ENCODE measurements around the gene ALDH8A1. TPM values are rescaled to one million over a fixed set of nuclear protein-coding genes. Genes with fewer than 3 reads are reported as not detected.

ALDH8A1 gene
- total and polyA plus RNA-seq, 2 of the 13 experiments (the other 11 are each of a cell fraction or from before 2014, with no cell fraction given) = 1.1 to 3.4 TPM

DNA sequence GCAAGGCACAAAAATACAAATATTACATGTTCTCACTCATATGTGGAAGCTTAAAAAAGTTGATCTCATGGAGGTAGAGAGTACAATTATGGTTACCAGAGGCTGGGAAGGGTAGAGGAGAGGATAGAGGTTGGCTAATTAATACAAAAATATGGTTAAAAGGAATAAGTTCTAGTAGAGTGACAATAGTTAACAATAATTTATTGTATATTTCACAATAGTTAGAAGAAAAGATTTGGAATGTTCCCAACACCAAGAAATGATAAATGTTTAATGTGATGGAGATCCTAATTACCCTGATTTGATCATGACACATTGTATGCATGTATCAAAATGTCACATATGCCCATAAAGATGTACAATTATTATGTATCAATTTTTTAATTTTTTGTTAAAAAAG lies 1.8 kb downstream of the ALDH8A1 start:
- TF ChIP-seq CEBPB (IDR thresholded peaks at IDR 0.05; ENCODE audit: borderline replicate concordance, low read depth, low read length) (peak; percentile 51; the same call in 1 of the 2 replicates), ZNF713 (CRISPR knock-in tag; IDR thresholded peaks at IDR 0.05) (no peak), TARDBP (CRISPR knock-in tag; IDR thresholded peaks at IDR 0.05) (no peak), NCOA5 (CRISPR knock-in tag; IDR thresholded peaks at IDR 0.05) (no peak)
- BruUV-seq (replicated peaks) = no TSS peak
- no peaks in the 10 kb centered on the region for H4K20me1 ChIP-seq (ENCODE audit: insufficient read depth, low read length)
- H3K4me2 ChIP-seq (ENCODE audit: low read depth, low read length) = no peak overlapping the region
- ATAC-seq = no peak
- DNase-seq (ENCODE audit: low spot score) = no peak
- no peak overlapping the region for H3K4me3 ChIP-seq (replicated peaks in 1 of 3; ENCODE audit: insufficient read depth in 1 of 3, low read depth in 2 of 3, low read length in 3 of 3)
- H2AFZ ChIP-seq (ENCODE audit: low read length) = no peak overlapping the region
- no peak overlapping the region for H3K27ac ChIP-seq (ENCODE audit: extremely low read length, insufficient read depth, low read length)
- no peak for FAIRE-seq
- in situ Hi-C loops (cut with HindIII; ENCODE audit: extremely low pct_ligation_motif_present, low pct_unique_long_range_greater_than_20kb) = no loop called here
- no peaks in the 10 kb centered on the region for H3K79me2 ChIP-seq (ENCODE audit: insufficient read depth, low read length)
- H3K9me3 ChIP-seq (ENCODE audit: low read length) = no peaks in the 10 kb centered on the region
- no peak overlapping the region for H3K9ac ChIP-seq (ENCODE audit: insufficient read depth, low read depth, low read length)
- intact Hi-C loops (cut with micrococcal nuclease; ENCODE audit: unreplicated experiment) = no loop called here
- no peaks in the 10 kb centered on the region for H3K27me3 ChIP-seq (ENCODE audit: control insufficient read depth in 1 of 2, insufficient read depth in 2 of 2, low read length in 2 of 2)
- H3K4me1 ChIP-seq (ENCODE audit: insufficient read depth, low read length) = peaks cover 46% of the 10 kb centered on the region
- ChIA-PET CTCF (ENCODE audit: low intra/inter-chr PET ratio, low total read pairs) (no interaction called here), POLR2A (no interaction called here)
- no peaks in the 10 kb centered on the region for H3K36me3 ChIP-seq (replicated peaks in 1 of 2; ENCODE audit: control insufficient read depth in 1 of 2, insufficient read depth in 2 of 2, low read length in 2 of 2)

DNA sequence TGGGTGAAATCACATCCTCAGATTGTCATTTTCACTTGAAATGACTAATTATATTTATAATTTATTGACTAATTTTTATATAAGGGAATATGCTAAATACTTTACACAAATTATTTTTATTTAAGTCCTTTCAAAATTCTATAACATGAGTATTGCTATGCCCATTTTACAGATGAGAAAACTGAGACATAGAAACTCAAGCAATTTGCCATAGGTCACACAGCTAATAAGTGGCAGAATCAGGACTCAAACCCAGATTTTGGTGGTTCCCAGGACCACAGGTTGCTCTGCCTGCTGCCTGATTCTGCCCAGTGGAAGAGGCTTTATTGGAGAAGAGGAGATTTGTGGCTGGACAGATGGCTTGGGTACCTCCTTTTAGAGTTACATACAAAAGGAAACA lies 4.9 kb downstream of the ALDH8A1 start:
- Histone ChIP-seq H3K27me3 (ENCODE audit: control insufficient read depth in 1 of 2, insufficient read depth in 2 of 2, low read length in 2 of 2) (no peaks in the 10 kb centered on the region), H3K4me2 (ENCODE audit: low read depth, low read length) (no peak overlapping the region), H3K4me3 (replicated peaks in 1 of 3; ENCODE audit: insufficient read depth in 1 of 3, low read depth in 2 of 3, low read length in 3 of 3) (no peak overlapping the region), H2AFZ (ENCODE audit: low read length) (no peak overlapping the region), H3K9ac (ENCODE audit: insufficient read depth, low read depth, low read length) (no peak overlapping the region), H3K36me3 (replicated peaks in 1 of 2; ENCODE audit: control insufficient read depth in 1 of 2, insufficient read depth in 2 of 2, low read length in 2 of 2) (no peaks in the 10 kb centered on the region), H3K27ac (ENCODE audit: extremely low read length, insufficient read depth, low read length) (no peak overlapping the region), H3K79me2 (ENCODE audit: insufficient read depth, low read length) (no peaks in the 10 kb centered on the region), H4K20me1 (ENCODE audit: insufficient read depth, low read length) (no peaks in the 10 kb centered on the region), H3K9me3 (ENCODE audit: low read length) (no peaks in the 10 kb centered on the region), H3K4me1 (ENCODE audit: insufficient read depth, low read length) (peaks cover 17% of the 10 kb centered on the region)
- in situ Hi-C loops (cut with HindIII; ENCODE audit: extremely low pct_ligation_motif_present, low pct_unique_long_range_greater_than_20kb) = no loop called here
- no peak for ATAC-seq
- intact Hi-C loops (cut with micrococcal nuclease; ENCODE audit: unreplicated experiment) = no loop called here
- no peak for DNase-seq (ENCODE audit: low spot score)
- TF ChIP-seq, protein P1, sequence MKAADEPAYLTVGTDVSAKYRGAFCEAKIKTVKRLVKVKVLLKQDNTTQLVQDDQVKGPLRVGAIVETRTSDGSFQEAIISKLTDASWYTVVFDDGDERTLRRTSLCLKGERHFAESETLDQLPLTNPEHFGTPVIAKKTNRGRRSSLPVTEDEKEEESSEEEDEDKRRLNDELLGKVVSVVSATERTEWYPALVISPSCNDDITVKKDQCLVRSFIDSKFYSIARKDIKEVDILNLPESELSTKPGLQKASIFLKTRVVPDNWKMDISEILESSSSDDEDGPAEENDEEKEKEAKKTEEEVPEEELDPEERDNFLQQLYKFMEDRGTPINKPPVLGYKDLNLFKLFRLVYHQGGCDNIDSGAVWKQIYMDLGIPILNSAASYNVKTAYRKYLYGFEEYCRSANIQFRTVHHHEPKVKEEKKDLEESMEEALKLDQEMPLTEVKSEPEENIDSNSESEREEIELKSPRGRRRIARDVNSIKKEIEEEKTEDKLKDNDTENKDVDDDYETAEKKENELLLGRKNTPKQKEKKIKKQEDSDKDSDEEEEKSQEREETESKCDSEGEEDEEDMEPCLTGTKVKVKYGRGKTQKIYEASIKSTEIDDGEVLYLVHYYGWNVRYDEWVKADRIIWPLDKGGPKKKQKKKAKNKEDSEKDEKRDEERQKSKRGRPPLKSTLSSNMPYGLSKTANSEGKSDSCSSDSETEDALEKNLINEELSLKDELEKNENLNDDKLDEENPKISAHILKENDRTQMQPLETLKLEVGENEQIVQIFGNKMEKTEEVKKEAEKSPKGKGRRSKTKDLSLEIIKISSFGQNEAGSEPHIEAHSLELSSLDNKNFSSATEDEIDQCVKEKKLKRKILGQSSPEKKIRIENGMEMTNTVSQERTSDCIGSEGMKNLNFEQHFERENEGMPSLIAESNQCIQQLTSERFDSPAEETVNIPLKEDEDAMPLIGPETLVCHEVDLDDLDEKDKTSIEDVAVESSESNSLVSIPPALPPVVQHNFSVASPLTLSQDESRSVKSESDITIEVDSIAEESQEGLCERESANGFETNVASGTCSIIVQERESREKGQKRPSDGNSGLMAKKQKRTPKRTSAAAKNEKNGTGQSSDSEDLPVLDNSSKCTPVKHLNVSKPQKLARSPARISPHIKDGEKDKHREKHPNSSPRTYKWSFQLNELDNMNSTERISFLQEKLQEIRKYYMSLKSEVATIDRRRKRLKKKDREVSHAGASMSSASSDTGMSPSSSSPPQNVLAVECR (CRISPR knock-in tag; IDR thresholded peaks at IDR 0.05; ENCODE audit: borderline replicate concordance) = no peak
- TF ChIP-seq ZFY (CRISPR knock-in tag; IDR thresholded peaks at IDR 0.05) (no peak), NFE2 (CRISPR knock-in tag; IDR thresholded peaks at IDR 0.05) (no peak), ZNF629 (CRISPR knock-in tag; conservative IDR thresholded peaks at IDR 0.05) (peak; percentile 63), NR3C1 (CRISPR knock-in tag; IDR thresholded peaks at IDR 0.05) (no peak)
- TF ChIP-seq, protein P2, sequence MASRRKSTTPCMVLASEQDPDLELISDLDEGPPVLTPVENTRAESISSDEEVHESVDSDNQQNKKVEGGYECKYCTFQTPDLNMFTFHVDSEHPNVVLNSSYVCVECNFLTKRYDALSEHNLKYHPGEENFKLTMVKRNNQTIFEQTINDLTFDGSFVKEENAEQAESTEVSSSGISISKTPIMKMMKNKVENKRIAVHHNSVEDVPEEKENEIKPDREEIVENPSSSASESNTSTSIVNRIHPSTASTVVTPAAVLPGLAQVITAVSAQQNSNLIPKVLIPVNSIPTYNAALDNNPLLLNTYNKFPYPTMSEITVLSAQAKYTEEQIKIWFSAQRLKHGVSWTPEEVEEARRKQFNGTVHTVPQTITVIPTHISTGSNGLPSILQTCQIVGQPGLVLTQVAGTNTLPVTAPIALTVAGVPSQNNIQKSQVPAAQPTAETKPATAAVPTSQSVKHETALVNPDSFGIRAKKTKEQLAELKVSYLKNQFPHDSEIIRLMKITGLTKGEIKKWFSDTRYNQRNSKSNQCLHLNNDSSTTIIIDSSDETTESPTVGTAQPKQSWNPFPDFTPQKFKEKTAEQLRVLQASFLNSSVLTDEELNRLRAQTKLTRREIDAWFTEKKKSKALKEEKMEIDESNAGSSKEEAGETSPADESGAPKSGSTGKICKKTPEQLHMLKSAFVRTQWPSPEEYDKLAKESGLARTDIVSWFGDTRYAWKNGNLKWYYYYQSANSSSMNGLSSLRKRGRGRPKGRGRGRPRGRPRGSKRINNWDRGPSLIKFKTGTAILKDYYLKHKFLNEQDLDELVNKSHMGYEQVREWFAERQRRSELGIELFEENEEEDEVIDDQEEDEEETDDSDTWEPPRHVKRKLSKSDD (CRISPR knock-in tag; IDR thresholded peaks at IDR 0.05; ENCODE audit: low read depth) = no peak
- no peak for FAIRE-seq
- BruUV-seq (replicated peaks) = no TSS peak
- ChIA-PET CTCF (ENCODE audit: low intra/inter-chr PET ratio, low total read pairs) (no interaction called here), POLR2A (no interaction called here)

Data from HepG2 (cell line).